ENCODE data around the gene GDAP2.

Gene GDAP2

DNA sequence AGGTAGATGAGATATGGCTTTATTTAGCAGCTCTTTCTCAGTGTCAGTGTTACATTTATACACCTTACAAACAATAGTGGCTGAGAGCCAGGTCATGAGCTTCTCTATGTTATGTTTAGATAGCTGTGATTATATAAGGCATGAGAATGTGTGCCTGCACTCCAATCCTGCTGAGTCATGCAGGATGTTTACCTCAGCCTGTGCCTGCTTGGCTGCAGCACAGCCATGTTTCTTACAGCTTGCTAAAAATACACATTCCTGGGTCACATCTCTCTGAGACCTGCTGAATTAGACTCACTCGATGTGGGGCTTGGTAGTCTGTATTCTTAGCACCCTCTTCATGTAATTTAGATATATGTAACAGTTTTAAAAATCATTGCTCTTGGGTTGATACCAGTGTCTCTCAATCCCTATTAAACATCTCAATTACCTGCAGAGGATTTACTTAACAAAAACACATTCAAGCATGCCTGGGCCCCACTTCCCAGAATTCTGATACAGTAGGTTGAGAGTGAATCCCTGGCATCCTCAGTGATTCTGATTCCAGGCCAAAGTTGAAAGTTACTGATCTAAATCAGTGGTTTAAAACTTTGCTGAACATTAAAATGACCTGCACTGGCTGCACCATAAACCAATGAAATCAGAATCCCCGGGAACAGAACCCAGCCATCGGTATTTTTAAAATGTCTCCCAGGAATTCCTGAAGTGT, 107.5 kb downstream of the GDAP2 start:
- no peak for DNase-seq (ENCODE audit: low read depth)
- no peak overlapping the region for H3K4me3 ChIP-seq (ENCODE audit: low read depth, low read length)
- TF ChIP-seq, protein P1, sequence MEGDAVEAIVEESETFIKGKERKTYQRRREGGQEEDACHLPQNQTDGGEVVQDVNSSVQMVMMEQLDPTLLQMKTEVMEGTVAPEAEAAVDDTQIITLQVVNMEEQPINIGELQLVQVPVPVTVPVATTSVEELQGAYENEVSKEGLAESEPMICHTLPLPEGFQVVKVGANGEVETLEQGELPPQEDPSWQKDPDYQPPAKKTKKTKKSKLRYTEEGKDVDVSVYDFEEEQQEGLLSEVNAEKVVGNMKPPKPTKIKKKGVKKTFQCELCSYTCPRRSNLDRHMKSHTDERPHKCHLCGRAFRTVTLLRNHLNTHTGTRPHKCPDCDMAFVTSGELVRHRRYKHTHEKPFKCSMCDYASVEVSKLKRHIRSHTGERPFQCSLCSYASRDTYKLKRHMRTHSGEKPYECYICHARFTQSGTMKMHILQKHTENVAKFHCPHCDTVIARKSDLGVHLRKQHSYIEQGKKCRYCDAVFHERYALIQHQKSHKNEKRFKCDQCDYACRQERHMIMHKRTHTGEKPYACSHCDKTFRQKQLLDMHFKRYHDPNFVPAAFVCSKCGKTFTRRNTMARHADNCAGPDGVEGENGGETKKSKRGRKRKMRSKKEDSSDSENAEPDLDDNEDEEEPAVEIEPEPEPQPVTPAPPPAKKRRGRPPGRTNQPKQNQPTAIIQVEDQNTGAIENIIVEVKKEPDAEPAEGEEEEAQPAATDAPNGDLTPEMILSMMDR (IDR thresholded peaks at IDR 0.05; ENCODE audit: insufficient read depth, low read depth, low read length, missing control alignments): no peak

DNA sequence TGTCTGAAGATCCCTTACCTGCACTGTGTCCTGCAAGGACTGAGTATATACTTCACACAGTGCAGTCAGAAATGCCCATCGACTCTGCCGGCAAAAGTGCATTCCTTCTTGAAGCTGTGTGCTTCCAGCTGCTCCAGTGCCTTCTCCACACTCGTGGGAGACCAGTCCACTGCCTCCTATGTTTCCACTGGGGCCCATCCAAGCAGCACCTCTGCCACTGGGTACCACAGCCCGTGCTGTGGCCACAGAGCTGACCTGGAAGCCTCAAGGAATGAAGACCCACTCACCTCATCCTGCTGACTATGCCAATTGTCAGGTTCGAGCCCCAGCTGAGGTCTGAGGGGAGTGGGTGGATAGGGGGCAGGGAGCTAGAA, 108.1 kb downstream of the GDAP2 start:
- TF ChIP-seq, protein P1 (IDR thresholded peaks at IDR 0.05; ENCODE audit: insufficient read depth, low read depth, low read length, missing control alignments): no peak

DNA sequence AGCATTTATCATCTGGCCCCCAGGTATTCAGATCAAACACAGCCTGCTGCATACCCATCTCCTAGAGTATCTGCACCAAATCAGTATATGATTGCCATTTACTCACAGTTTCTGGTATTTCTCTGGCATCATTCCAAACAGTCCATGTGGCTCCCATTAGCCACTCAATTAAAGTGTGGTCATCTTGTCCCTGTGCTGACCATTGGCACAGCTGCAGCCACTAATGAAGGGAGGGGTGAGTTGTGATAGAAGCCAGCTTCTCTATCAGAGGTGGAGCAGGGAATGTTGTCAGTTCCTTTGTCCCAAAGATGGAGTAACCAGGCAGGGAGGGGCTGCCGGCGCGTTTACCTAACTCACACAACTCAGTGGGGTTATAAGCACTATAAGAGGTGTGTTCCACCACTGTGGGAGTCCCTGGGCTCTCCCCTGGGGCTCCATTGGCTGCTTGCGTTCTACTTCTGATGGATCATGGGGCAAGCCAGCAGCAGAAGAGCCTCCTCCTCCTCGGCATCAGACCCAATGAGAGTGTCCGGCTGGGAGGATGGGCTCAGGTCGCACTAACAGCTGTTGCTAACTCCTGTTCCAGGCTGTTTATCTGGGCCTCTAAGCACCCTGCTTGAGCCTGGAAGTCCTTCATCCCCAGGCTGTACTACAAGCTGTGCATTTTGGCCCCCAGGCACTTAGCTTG, 108.6 kb downstream of the GDAP2 start:
- TF ChIP-seq, protein P1 (IDR thresholded peaks at IDR 0.05; ENCODE audit: insufficient read depth, low read depth, low read length, missing control alignments): no peak
- no peak for DNase-seq (ENCODE audit: low read depth)
- H3K4me3 ChIP-seq (ENCODE audit: low read depth, low read length): no peak overlapping the region

More for the DNA sequence above, 108.1 kb downstream of the GDAP2 start:
- no peak overlapping the region for H3K4me3 ChIP-seq (ENCODE audit: low read depth, low read length)
- no peak for DNase-seq (ENCODE audit: low read depth)

DNA sequence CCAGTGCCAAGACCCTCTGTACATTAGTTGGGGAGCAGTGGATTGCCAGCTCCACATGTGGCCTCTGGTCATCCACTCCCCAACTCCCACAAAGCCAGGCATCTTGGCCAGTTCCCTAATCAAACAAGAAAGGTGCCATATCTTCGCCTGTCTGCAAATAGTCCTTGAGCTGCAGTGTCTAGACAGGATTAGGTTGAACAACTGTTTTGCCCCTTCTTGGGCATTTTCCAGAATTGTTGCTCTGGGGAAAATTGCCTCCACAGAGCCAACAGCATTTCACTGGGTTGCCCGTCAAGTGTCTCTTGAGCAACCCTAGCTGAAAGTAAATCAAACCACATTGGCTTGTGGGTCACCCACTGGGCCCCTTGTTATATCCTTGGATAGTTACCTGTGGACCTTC, 109.3 kb downstream of the GDAP2 start:
- TF ChIP-seq, protein P1 (IDR thresholded peaks at IDR 0.05; ENCODE audit: insufficient read depth, low read depth, low read length, missing control alignments): no peak
- DNase-seq (ENCODE audit: low read depth): no peak
- no peak overlapping the region for H3K4me3 ChIP-seq (ENCODE audit: low read depth, low read length)

DNA sequence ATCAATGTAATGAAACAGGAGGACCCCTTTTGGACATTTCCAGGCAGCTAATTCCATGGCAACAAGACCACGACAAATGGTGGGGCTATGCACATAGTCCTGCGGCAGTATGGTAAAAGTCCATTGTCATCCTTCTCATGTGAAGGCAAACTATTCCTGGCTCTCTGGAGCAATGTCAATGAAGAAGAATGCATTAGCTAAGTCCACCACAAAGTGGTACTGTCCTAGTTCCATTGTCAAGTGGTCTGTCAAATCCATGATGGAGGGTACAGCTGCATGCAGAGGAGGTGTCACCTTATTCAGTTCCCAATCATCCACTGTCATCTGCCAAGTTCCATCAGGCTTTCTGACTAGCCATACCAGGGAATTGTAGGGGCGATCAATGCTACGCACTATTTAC, 110.1 kb downstream of the GDAP2 start:
- H3K4me3 ChIP-seq (ENCODE audit: low read depth, low read length): no peak overlapping the region
- TF ChIP-seq, protein P1 (IDR thresholded peaks at IDR 0.05; ENCODE audit: insufficient read depth, low read depth, low read length, missing control alignments): no peak
- no peak for DNase-seq (ENCODE audit: low read depth)

DNA sequence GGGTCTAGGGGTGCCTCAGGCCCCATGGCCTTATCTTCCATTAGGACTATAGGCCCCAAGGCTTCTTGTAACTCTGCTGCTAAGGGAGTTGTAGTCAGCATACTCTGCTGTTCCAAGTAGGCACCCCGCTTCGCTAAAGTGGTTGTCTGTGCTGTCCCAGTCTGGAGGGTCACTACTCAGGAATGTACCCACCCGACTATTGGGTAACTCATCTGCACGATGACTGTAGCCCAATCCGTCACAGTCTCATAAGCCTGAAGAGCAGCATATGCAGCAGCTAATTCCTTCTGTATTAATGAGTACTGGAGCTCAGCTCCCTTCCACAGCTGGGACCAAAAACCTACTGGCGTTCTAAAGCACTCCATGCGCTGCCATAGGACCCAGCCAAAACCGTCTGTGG, 111.0 kb downstream of the GDAP2 start:
- no peak for DNase-seq (ENCODE audit: low read depth)
- no peak overlapping the region for H3K4me3 ChIP-seq (ENCODE audit: low read depth, low read length)
- TF ChIP-seq, protein P1 (IDR thresholded peaks at IDR 0.05; ENCODE audit: insufficient read depth, low read depth, low read length, missing control alignments): no peak

All from GM12865 (cell line).